TTC549 (cell line): ENCODE data around the gene CDH8.

Experiments
- FAIRE-seq: peaks from 2 replicates; lab custom pipeline; 2012; peaks lifted over from hg19 to GRCh38; lab: Jason Lieb, UNC

CDH8 gene

GRCh38 chr16:62036101-62036801, at the start of gene CDH8:
Gene CDH8 (minus strand): TSS chr16:62036438. CDS start chr16:62021403, 15,035 bp downstream.
- FAIRE-seq, result no peak

- FAIRE-seq, result no peak
Measured at GRCh38 chr16:62079236-62079635, 43.0 kb upstream of the CDH8 start.

GRCh38 chr16:62077998-62078397, 41.8 kb upstream of the CDH8 start:
- no peak for FAIRE-seq

- no peak for FAIRE-seq
Measured at GRCh38 chr16:62076886-62077285, 40.6 kb upstream of the CDH8 start.

GRCh38 chr16:62068747-62069146, 32.5 kb upstream of the CDH8 start:
- no peak for FAIRE-seq

- FAIRE-seq, result no peak
Measured at GRCh38 chr16:62067981-62068380, 31.7 kb upstream of the CDH8 start.

GRCh38 chr16:62067182-62067581, 30.9 kb upstream of the CDH8 start:
- FAIRE-seq, result no peak

GRCh38 chr16:62066747-62067146, 30.5 kb upstream of the CDH8 start:
- no peak for FAIRE-seq

GRCh38 chr16:62064173-62064572, 27.9 kb upstream of the CDH8 start:
- no peak for FAIRE-seq

GRCh38 chr16:62060089-62060488, 23.9 kb upstream of the CDH8 start:
- FAIRE-seq, result no peak

GRCh38 chr16:62059527-62059926, 23.3 kb upstream of the CDH8 start:
- FAIRE-seq, result no peak

- no peak for FAIRE-seq
Measured at GRCh38 chr16:62058412-62058811, 22.2 kb upstream of the CDH8 start.

GRCh38 chr16:62051942-62052341, 15.7 kb upstream of the CDH8 start:
- no peak for FAIRE-seq

GRCh38 chr16:62050793-62051192, 14.6 kb upstream of the CDH8 start:
- FAIRE-seq, result no peak

GRCh38 chr16:62046801-62047200, 10.6 kb upstream of the CDH8 start:
- no peak for FAIRE-seq

GRCh38 chr16:62041401-62041800, 5.2 kb upstream of the CDH8 start:
- no peak for FAIRE-seq

GRCh38 chr16:62038646-62039045, 2.4 kb upstream of the CDH8 start:
- no peak for FAIRE-seq

- FAIRE-seq, result no peak
Measured at GRCh38 chr16:62038225-62038624, 2.0 kb upstream of the CDH8 start.

- no peak for FAIRE-seq
Measured at GRCh38 chr16:62036802-62037135, 531 bp upstream of the CDH8 start.

GRCh38 chr16:62035115-62036092, 834 bp downstream of the CDH8 start:
- no peak for FAIRE-seq

GRCh38 chr16:62034231-62035114, 1.8 kb downstream of the CDH8 start:
- FAIRE-seq, result no peak

GRCh38 chr16:62033065-62033464, 3.2 kb downstream of the CDH8 start:
- FAIRE-seq, result no peak

- FAIRE-seq, result no peak
Measured at GRCh38 chr16:62029947-62030346, 6.3 kb downstream of the CDH8 start.
